HFF-Myc (cell line): ENCODE data around the gene NRCAM.

ENCODE experiments used
- DNase-seq: peaks from one replicate; pipeline ENCODE4 v3.0.0-alpha.2; 2011; ENCODE audit warnings: low read depth; ENCODE audit errors: extremely low read depth
- H3K4me3 ChIP-seq: replicated peaks from 2 replicates; pipeline ENCODE4 v1.5.1; 2011; ENCODE audit warnings: low read depth, mild to moderate bottlenecking, control low read depth, low read length
- TF ChIP-seq, protein P1 (sequence below): IDR thresholded peaks from 2 replicates; pipeline ENCODE4 v1.5.1; 2012; ENCODE audit warnings: mild to moderate bottlenecking, low read depth, low read length, control low read depth; ENCODE audit errors: missing control alignments

The NRCAM gene

DNA sequence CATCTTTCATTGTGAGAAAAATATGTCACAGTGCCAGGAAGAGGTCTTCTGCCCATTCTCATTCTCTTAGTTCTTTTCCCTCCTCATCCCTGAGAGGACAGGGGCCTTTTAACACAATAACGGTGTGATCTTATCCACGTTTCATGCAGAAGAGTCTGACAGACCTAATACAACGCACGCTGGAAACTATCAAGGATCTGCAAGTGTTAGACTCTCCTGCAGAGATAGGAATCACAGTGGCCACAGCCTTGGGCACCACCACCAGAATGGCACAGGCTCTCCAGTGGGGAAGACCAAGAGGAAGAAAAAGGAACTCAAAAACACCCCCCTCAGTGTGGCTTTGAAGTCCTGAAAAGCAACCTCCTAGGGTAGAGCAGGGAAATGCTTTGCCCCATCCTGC lies 253.5 kb downstream of the NRCAM start:
- DNase-seq = no peak
- TF ChIP-seq, protein P1, sequence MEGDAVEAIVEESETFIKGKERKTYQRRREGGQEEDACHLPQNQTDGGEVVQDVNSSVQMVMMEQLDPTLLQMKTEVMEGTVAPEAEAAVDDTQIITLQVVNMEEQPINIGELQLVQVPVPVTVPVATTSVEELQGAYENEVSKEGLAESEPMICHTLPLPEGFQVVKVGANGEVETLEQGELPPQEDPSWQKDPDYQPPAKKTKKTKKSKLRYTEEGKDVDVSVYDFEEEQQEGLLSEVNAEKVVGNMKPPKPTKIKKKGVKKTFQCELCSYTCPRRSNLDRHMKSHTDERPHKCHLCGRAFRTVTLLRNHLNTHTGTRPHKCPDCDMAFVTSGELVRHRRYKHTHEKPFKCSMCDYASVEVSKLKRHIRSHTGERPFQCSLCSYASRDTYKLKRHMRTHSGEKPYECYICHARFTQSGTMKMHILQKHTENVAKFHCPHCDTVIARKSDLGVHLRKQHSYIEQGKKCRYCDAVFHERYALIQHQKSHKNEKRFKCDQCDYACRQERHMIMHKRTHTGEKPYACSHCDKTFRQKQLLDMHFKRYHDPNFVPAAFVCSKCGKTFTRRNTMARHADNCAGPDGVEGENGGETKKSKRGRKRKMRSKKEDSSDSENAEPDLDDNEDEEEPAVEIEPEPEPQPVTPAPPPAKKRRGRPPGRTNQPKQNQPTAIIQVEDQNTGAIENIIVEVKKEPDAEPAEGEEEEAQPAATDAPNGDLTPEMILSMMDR = no peak
- no peak overlapping the region for H3K4me3 ChIP-seq

DNA sequence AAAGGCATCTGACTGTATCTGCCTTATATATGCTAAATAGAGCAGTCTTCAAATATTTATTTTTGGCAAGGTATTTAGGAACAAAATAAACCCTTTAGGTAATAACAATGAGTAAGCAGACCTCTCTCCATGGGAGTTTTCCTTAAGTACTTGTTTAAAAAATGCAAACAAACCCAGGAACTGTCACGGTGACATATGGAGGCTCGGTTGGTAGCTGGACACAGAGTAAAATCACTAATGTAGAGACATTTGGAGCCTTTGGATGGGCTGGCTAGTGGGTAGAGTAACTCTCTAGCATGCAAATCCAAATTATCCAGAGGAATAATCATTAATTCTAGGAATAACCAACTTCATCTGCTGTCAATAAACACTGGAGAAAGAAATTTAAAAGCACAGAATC lies 254.5 kb downstream of the NRCAM start:
- TF ChIP-seq, protein P1 = no peak
- no peak for DNase-seq
- H3K4me3 ChIP-seq = no peak overlapping the region

DNA sequence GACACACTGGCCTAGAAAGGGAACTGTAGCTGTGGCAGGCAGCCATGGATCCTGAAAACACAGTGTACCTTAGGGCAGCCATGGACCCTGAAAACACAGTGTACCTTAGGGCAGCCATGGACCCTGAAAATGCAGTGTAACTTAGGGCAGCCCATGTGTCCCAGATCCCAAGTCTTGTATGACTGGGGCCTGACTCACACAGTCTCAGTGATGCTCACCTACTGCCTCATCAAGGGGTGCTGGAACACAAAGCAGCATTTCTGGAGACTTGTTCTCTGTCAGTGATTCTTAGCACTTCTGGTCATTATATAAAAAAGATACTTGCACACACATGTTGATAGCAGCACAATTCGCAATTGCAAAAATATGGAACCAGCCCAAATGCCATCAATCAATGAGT lies 255.9 kb downstream of the NRCAM start:
- TF ChIP-seq, protein P1 = no peak
- DNase-seq = no peak

DNA sequence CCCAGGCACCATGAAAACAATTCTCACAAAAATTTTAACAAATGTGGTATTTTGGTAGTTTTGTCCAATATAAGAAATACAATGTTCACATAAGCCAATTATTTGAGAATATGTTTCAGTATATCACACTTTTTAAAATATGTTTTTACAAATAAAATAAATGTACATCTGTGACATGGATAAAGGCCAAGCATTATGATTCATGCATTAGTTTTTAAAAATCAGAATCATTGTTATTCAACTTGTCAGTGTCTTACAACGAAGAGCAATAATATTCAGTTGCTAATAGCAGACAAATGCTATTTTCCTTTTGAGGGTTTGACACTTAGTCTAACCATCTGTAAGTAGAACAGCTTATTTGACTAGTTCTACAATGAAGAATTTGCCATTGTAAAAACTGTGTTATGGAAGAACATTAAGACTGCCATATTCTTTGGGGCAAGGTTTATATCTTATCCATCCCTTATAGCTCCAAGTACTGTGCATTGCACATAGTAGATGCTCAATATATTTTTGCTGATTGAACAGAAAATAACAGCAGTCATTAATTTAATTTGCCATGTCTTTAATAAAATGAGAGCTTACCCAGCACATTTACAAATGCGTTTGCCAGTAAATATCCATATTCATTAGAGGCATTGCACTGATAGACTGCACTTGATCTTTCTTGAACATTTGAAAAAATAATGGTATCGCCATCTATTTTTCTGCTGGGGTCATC lies 258.7 kb downstream of the NRCAM start:
- TF ChIP-seq, protein P1 = no peak
- H3K4me3 ChIP-seq = no peak overlapping the region
- no peak for DNase-seq

More for the DNA sequence above, 255.9 kb downstream of the NRCAM start:
- no peak overlapping the region for H3K4me3 ChIP-seq

DNA sequence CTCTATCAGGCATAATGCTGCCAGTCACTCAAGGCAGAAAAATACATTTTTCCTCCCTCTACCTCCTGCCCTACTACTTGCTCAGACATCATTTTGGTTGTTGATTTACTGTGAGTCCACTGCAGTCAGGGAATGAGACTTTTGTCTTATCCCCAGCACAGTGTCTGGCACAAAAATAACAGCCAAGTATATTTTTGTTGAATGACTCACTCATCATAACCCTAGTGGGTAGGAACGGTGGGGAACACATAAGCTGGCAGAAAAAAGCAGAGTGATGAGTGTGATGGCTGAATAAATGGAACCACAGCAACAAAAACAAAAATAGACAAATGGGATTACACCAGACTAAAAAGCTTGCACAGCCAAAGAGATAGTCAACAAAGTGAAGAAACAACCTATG lies 260.2 kb downstream of the NRCAM start:
- no peak for DNase-seq
- TF ChIP-seq, protein P1 = no peak
- H3K4me3 ChIP-seq = no peak overlapping the region

DNA sequence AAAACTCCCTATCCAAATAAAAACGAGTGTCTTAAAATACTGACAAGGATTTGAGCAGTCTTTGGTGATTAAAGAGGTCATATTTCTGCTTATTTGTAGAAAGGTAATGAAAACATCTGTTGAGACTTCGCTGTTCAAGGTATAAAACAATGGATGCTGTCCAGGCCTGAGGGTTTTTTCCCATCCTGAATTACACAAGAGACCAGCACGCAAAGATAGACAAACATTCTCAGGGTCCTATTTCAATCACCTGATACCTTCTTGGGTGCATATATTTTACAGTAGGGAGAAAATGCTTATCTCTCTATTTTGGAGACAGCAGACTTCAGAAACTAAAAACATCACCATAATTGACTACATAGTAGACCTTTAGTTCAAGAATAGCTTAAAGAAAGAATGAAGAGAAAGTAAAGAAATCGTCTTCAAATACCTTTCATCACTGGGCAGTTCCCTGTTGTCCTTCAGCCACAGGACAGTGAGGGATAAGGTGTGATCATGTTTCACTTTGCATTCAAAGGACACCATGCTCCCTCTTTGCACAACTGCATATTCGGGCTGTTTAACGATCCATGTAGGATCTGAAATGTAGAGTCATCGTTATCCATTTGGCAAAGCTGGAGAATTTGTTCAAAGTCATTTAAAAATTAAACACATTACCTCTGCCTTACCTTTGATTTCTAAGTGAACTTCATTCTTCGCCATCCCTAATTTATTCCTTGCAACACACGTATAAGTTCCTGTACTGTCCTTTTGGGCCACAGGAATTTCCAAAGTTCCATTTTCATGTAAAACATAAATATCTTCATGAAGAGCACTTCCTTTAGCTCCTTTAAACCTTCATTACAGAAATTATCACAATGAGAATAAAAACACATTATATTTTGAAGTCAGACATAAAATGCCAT lies 262.4 kb downstream of the NRCAM start:
- no peak overlapping the region for H3K4me3 ChIP-seq
- no peak for DNase-seq
- TF ChIP-seq, protein P1 = no peak
